H1 (cell line): Measurements from ENCODE around the gene CCDC137. TPM values are rescaled to one million over a fixed set of nuclear protein-coding genes. Genes with fewer than 3 reads are reported as not detected.

ENCODE experiments used
- CTCF ChIA-PET: fragments of 300-600 bp; sonication (Branson Sonifier 250); formaldehyde crosslinking; loops from one replicate; lab custom pipeline; 2021; ENCODE audit not compliant: partially characterized antibody; lab: Charles Lee
- POLR2A ChIA-PET: fragments of 300-600 bp; sonication (Branson Sonifier 250); formaldehyde crosslinking; loops from one replicate; lab custom pipeline; 2021; ENCODE audit warnings: inconsistent platforms; ENCODE audit not compliant: partially characterized antibody; lab: Charles Lee
- DNase-seq, 2 experiments: peaks; one replicate each; pipeline versions ENCODE4 v3.0.0 to v3.0.0-alpha.2; 2010 to 2022; ENCODE audit warnings: low spot score in 2 of 2, low read depth in 1 of 2, mixed read lengths in 1 of 2
- FAIRE-seq: peaks from 2 replicates; lab custom pipeline; 2011; peaks lifted over from hg19 to GRCh38; lab: Jason Lieb, UNC
- H2AFZ ChIP-seq: 2 replicates; pipeline ENCODE4 v1.8.1; 2012; ENCODE audit warnings: low read length, inconsistent platforms
- H2AK5ac ChIP-seq: 2 replicates; pipeline ENCODE4 v1.6.1; 2013; ENCODE audit warnings: low read depth, low read length
- H2BK120ac ChIP-seq: replicated peaks from 2 replicates; pipeline ENCODE3; 2013; ENCODE audit warnings: low read depth, low read length, inconsistent platforms
- H2BK12ac ChIP-seq: 2 replicates; pipeline ENCODE4 v1.6.1; 2013; ENCODE audit warnings: low read depth, low read length
- H2BK15ac ChIP-seq: 2 replicates; pipeline ENCODE4 v1.6.1; 2013; ENCODE audit warnings: low read length
- H2BK20ac ChIP-seq: 2 replicates; pipeline ENCODE4 v1.6.1; 2013; ENCODE audit warnings: low read length
- H2BK5ac ChIP-seq: 2 replicates; pipeline ENCODE4 v1.6.1; 2013; ENCODE audit warnings: low read depth, low read length
- H3K14ac ChIP-seq: 2 replicates; pipeline ENCODE4 v1.6.1; 2013; ENCODE audit warnings: inconsistent platforms; ENCODE audit not compliant: insufficient read length
- H3K18ac ChIP-seq: 2 replicates; pipeline ENCODE4 v1.6.1; 2013; ENCODE audit warnings: low read length; ENCODE audit errors: extremely low read depth
- H3K23ac ChIP-seq: 2 replicates; pipeline ENCODE4 v1.6.1; 2013; ENCODE audit warnings: inconsistent platforms; ENCODE audit not compliant: insufficient read length
- H3K23me2 ChIP-seq: 2 replicates; pipeline ENCODE4 v1.6.1; 2013; ENCODE audit warnings: low read depth, low read length
- H3K27ac ChIP-seq: 2 replicates; pipeline ENCODE4 v1.6.1; 2011; ENCODE audit warnings: low read depth, low read length, inconsistent platforms
- H3K27me3 ChIP-seq, 4 experiments: replicated peaks in 1 of 4; 1 replicate in 1 of 4; 2 replicates in 3 of 4; pipeline versions ENCODE4 v1.6.1 to v1.8.1; 2011 to 2013; ENCODE audit warnings: low read length in 3 of 4, mild to moderate bottlenecking in 3 of 4, inconsistent platforms in 2 of 4, mixed read lengths in 2 of 4, moderate library complexity in 1 of 4; ENCODE audit not compliant: control insufficient read depth in 3 of 4, insufficient read depth in 3 of 4; ENCODE audit errors: extremely low read depth in 1 of 4
- H3K36me3 ChIP-seq, 4 experiments: 2 replicates each; pipeline versions ENCODE4 v1.6.1 to v1.8.1; 2011 to 2013; ENCODE audit warnings: mild to moderate bottlenecking in 4 of 4, low read length in 3 of 4, moderate library complexity in 2 of 4, control low read depth in 1 of 4, inconsistent platforms in 1 of 4; ENCODE audit not compliant: insufficient read depth in 4 of 4, control insufficient read depth in 2 of 4
- H3K4ac ChIP-seq: replicated peaks from 2 replicates; pipeline ENCODE3; 2013; ENCODE audit warnings: low read length, low read depth, mixed read lengths, inconsistent platforms; ENCODE audit not compliant: insufficient read length
- H3K4me1 ChIP-seq, 4 experiments: replicated peaks in 1 of 4; 1 replicate in 1 of 4; 2 replicates in 3 of 4; pipeline versions ENCODE4 v1.6.1 to v1.8.1; 2011 to 2013; ENCODE audit warnings: low read length in 3 of 4, inconsistent platforms in 2 of 4, mixed read lengths in 1 of 4; ENCODE audit not compliant: insufficient read depth in 4 of 4, control insufficient read depth in 3 of 4
- H3K4me2 ChIP-seq, 2 experiments: 2 replicates each; pipeline versions ENCODE4 v1.6.1 to v1.8.1; 2011 to 2013; ENCODE audit warnings: low read depth in 2 of 2, low read length in 2 of 2, control low read depth in 1 of 2, inconsistent platforms in 1 of 2, mild to moderate bottlenecking in 1 of 2; ENCODE audit not compliant: insufficient read depth in 1 of 2
- H3K4me3 ChIP-seq, 4 experiments: fragments of 200-600, 300-600 bp in 1 of 4; sonication (generic), shearing (Covaris generic), sonication (Bioruptor Twin) in 1 of 4; 2 replicates each; pipeline versions ENCODE4 v1.5.1 to v1.8.1; 2011 to 2016; ENCODE audit warnings: low read length in 4 of 4, low read depth in 3 of 4, control low read depth in 2 of 4, inconsistent platforms in 2 of 4, mild to moderate bottlenecking in 2 of 4, mixed read lengths in 1 of 4, moderate library complexity in 1 of 4; ENCODE audit not compliant: insufficient read depth in 2 of 4; ENCODE audit errors: extremely low read depth in 1 of 4
- H3K56ac ChIP-seq: replicated peaks from 2 replicates; pipeline ENCODE3; 2013; ENCODE audit warnings: low read depth, mild to moderate bottlenecking, mixed read lengths, low read length, inconsistent platforms; ENCODE audit not compliant: insufficient read length
- H3K79me1 ChIP-seq: 2 replicates; pipeline ENCODE4 v1.6.1; 2013; ENCODE audit warnings: low read depth, low read length, control low read depth
- H3K79me2 ChIP-seq, 2 experiments: 2 replicates each; pipeline versions ENCODE4 v1.6.1 to v1.8.1; 2012 to 2013; ENCODE audit warnings: low read length in 2 of 2, mild to moderate bottlenecking in 2 of 2, inconsistent platforms in 1 of 2; ENCODE audit not compliant: insufficient read depth in 2 of 2, control insufficient read depth in 1 of 2
- H3K9ac ChIP-seq, 4 experiments: replicated peaks in 1 of 4; 1 replicate in 1 of 4; 2 replicates in 3 of 4; pipeline versions ENCODE4 v1.6.1 to v1.8.1; 2011 to 2013; ENCODE audit warnings: low read depth in 3 of 4, low read length in 3 of 4, control low read depth in 2 of 4, mild to moderate bottlenecking in 2 of 4, moderate library complexity in 2 of 4, inconsistent platforms in 1 of 4; ENCODE audit errors: extremely low read depth in 1 of 4
- H3K9me3 ChIP-seq, 2 experiments: 2 replicates each; pipeline versions ENCODE4 v1.6.1 to v1.8.1; 2012 to 2013; ENCODE audit warnings: mild to moderate bottlenecking in 2 of 2, moderate library complexity in 2 of 2, control low read depth in 1 of 2, inconsistent platforms in 1 of 2, low read depth in 1 of 2, low read length in 1 of 2, mixed read lengths in 1 of 2; ENCODE audit not compliant: insufficient read depth in 2 of 2
- H4K20me1 ChIP-seq, 2 experiments: replicated peaks in 1 of 2; 2 replicates each; pipeline versions ENCODE3 to v1.8.1; 2011 to 2013; ENCODE audit warnings: inconsistent platforms in 2 of 2, low read length in 2 of 2, mild to moderate bottlenecking in 1 of 2; ENCODE audit not compliant: insufficient read depth in 2 of 2, control insufficient read depth in 1 of 2
- H4K5ac ChIP-seq: 2 replicates; pipeline ENCODE4 v1.6.1; 2013; ENCODE audit warnings: low read length, low read depth, mixed read lengths, inconsistent platforms; ENCODE audit not compliant: insufficient read length
- H4K8ac ChIP-seq: 2 replicates; pipeline ENCODE4 v1.8.0; 2013; ENCODE audit warnings: mild to moderate bottlenecking, moderate library complexity, low read length, inconsistent platforms; ENCODE audit not compliant: insufficient read depth; ENCODE audit errors: extremely low read depth
- H4K91ac ChIP-seq: replicated peaks from 2 replicates; pipeline ENCODE3; 2013; ENCODE audit warnings: low read length, mixed read lengths, inconsistent platforms; ENCODE audit not compliant: insufficient read length
- ATF3 ChIP-seq: IDR thresholded peaks from 2 replicates; pipeline ENCODE4 v1.6.1; 2011; ENCODE audit warnings: low read depth, mild to moderate bottlenecking, low read length; ENCODE audit not compliant: insufficient read depth
- BACH1 ChIP-seq: IDR thresholded peaks from 2 replicates; pipeline ENCODE4 v1.6.1; 2012; ENCODE audit warnings: low read length, improper control_type of control experiment
- CHD1 ChIP-seq: IDR thresholded peaks from 2 replicates; pipeline ENCODE4 v1.6.1; 2012; ENCODE audit warnings: low read depth, low read length, improper control_type of control experiment
- HDAC2 ChIP-seq, 2 experiments: fragments of 300-600 bp in 1 of 2; sonication (generic) in 1 of 2; IDR thresholded peaks; 2 replicates each; pipeline ENCODE4 v1.6.1; 2011 to 2012; ENCODE audit warnings: low read depth in 2 of 2, low read length in 2 of 2, mild to moderate bottlenecking in 2 of 2, moderate library complexity in 2 of 2, borderline replicate concordance in 1 of 2, inconsistent platforms in 1 of 2
- NANOG ChIP-seq: IDR thresholded peaks from 2 replicates; pipeline ENCODE4 v1.6.1; 2011; ENCODE audit warnings: low read length, low read depth, mild to moderate bottlenecking, inconsistent platforms; ENCODE audit not compliant: insufficient read depth, poor library complexity, severe bottlenecking
- POLR2A ChIP-seq, 2 experiments: IDR thresholded peaks; 1 replicate in 1 of 2; 2 replicates in 1 of 2; pipeline ENCODE4 v1.6.1; 2011; ENCODE audit warnings: low read depth in 2 of 2, low read length in 2 of 2, mild to moderate bottlenecking in 2 of 2; ENCODE audit errors: control extremely low read depth in 1 of 2
- RFX5 ChIP-seq: IDR thresholded peaks from 2 replicates; pipeline ENCODE4 v1.6.1; 2011; ENCODE audit warnings: low read depth, low read length, improper control_type of control experiment, borderline replicate concordance
- SAP30 ChIP-seq: fragments of 300-600 bp; sonication (generic); IDR thresholded peaks from 2 replicates; pipeline ENCODE4 v1.7.1; 2012; ENCODE audit warnings: low read length, moderate library complexity, mild to moderate bottlenecking, inconsistent platforms; ENCODE audit not compliant: insufficient read depth, insufficient replicate concordance
- SIN3A ChIP-seq, 2 experiments: IDR thresholded peaks in 1 of 2; conservative IDR thresholded peaks in 1 of 2; 2 replicates each; pipeline ENCODE4 v1.6.1; 2011 to 2012; ENCODE audit warnings: low read length in 2 of 2, improper control_type of control experiment in 1 of 2, low read depth in 1 of 2, mild to moderate bottlenecking in 1 of 2
- SP1 ChIP-seq: IDR thresholded peaks from 2 replicates; pipeline ENCODE4 v1.6.1; 2011; ENCODE audit warnings: low read depth, low read length
- TBP ChIP-seq: IDR thresholded peaks from 2 replicates; pipeline ENCODE4 v1.6.1; 2011; ENCODE audit warnings: low read depth, low read length, improper control_type of control experiment
- WGBS, 2 experiments: shearing (Covaris generic) in 1 of 2; methylation state at CpG; one replicate each; pipeline versions ENCODE4 v1.1.6 to v1.1.7; 2013 to 2015; ENCODE audit warnings: low lambda C conversion rate in 2 of 2, mixed read lengths in 2 of 2, inconsistent platforms in 1 of 2, low coverage in 1 of 2, missing lambda C conversion rate in 1 of 2; ENCODE audit not compliant: insufficient replicate concordance in 2 of 2, insufficient coverage in 1 of 2, insufficient read length in 1 of 2; ENCODE audit errors: extremely low coverage in 1 of 2, missing lambda C conversion rate in 1 of 2; 5-methylcytosine and 5-hydroxymethylcytosine counted together
- polyA plus RNA-seq, 7 experiments: library from polyadenylated mRNA; depleted of rRNA in 3 of 7; stranded (reverse) in 5 of 7; unstranded in 2 of 7; fragments of >200 nt in 5 of 7; fragments of 200-250 nt in 2 of 7; gene quantifications; 1 replicate in 5 of 7; 2 replicates in 1 of 7; 4 replicates in 1 of 7; pipeline versions ENCODE4 v1.2.1 to v1.2.3, GENCODE V29; 2011 to 2013; ENCODE audit warnings: missing spikeins in 2 of 7, mixed read lengths in 2 of 7
- total RNA-seq: library from RNA; stranded (reverse); fragmentation: NEBNext Ultra II Directional; extraction: Animal tissue kit (Norgen Biotek cat#: 25700); gene quantifications from 2 replicates; pipeline ENCODE4 v1.2.1, GENCODE V29; 2021

CCDC137 gene
- total and polyA plus RNA-seq, 2 of the 8 experiments (the other 6 are each of a cell fraction or from before 2014, with no cell fraction given) = 17.6 to 38.6 TPM

- H3K23me2 ChIP-seq = peaks cover 3% of the 10 kb centered on the region; the same call in 1 of the 2 replicates
- H2BK12ac ChIP-seq = peak overlapping the region; percentile 55; the same call in 1 of the 2 replicates
- FAIRE-seq = no peak
- H3K79me2 ChIP-seq = peaks cover 7 to 44% of the 10 kb centered on the region in 2 experiments
- H4K5ac ChIP-seq = no peak overlapping the region
- no peak overlapping the region for H3K23ac ChIP-seq
- no peak for DNase-seq
- peaks cover 0 to 5% (median 0%) of the 10 kb centered on the region in 4 experiments; a peak in 1 of 8 replicates for H3K36me3 ChIP-seq
- no peak overlapping the region for H2AK5ac ChIP-seq
- no peaks in the 10 kb centered on the region for H3K27me3 ChIP-seq
- H3K56ac ChIP-seq = no peak overlapping the region
- H3K4me2 ChIP-seq = peak overlapping the region; percentile 72 to 74
- no peak overlapping the region for H2BK20ac ChIP-seq
- TF ChIP-seq TBP = no peak
- TF ChIP-seq POLR2A (IDR thresholded peaks at IDR 0.05; ENCODE audit: control extremely low read depth in 1 of 2, low read depth in 2 of 2, low read length in 2 of 2) = no peak
- TF ChIP-seq NANOG = no peak
- no peak for TF ChIP-seq SP1
- TF ChIP-seq ATF3 = no peak
- peak; percentile 67; the same call in 1 of the 2 replicates for TF ChIP-seq RFX5
- TF ChIP-seq SIN3A (conservative IDR thresholded peaks at IDR 0.05 in 1 of 2, IDR thresholded peaks at IDR 0.05 in 1 of 2; ENCODE audit: low read depth in 1 of 2, low read length in 2 of 2) = no peak
- TF ChIP-seq HDAC2 (IDR thresholded peaks at IDR 0.05; ENCODE audit: borderline replicate concordance in 1 of 2, low read depth in 2 of 2, low read length in 2 of 2) = no peak
- no peak for TF ChIP-seq CHD1
- TF ChIP-seq SAP30 = no peak
- 0 out of 2 replicates have a peak, but pooled peaks have one; percentile 29 for TF ChIP-seq BACH1
- H3K4me3 ChIP-seq = peak overlapping the region; percentile 78 to 96 (median 87)
- POLR2A ChIA-PET = interaction anchor here (0.7 to 2.8 kb wide), 11 partner anchors 11 to 98 kb away, joined by 3 to 14 read pairs (median 5); partner anchors contain the start of genes ARL16, FAAP100 and HGS
- H3K27ac ChIP-seq = peak overlapping the region; percentile 83; the same call in 1 of the 2 replicates
- H3K14ac ChIP-seq = no peak overlapping the region
- H4K91ac ChIP-seq = no peak overlapping the region
- no peak overlapping the region for H2AFZ ChIP-seq
- H3K9ac ChIP-seq = peak overlapping the region in 3 of 4 experiments; percentile 85 to 91 (median 88); a peak in 6 of 7 replicates
- no peak overlapping the region for H3K4ac ChIP-seq
- H4K8ac ChIP-seq = no peak overlapping the region
- H3K18ac ChIP-seq = no peak overlapping the region
- H3K4me1 ChIP-seq = no peaks in the 10 kb centered on the region
- no peak overlapping the region for H2BK15ac ChIP-seq
- H3K79me1 ChIP-seq = peaks cover 2% of the 10 kb centered on the region; the same call in 1 of the 2 replicates
- WGBS, 2 experiments = 58% methylated on average over 18 of the region's 18 CpGs; no CpG with 5 or more reads in 1 of the 2 experiments
- H2BK5ac ChIP-seq = 0 out of 2 replicates have a peak overlapping the region, but pooled peaks have one; percentile 35
- CTCF ChIA-PET = interaction anchor here (1.2 to 1.5 kb wide), 2 partner anchors 12 to 33 kb away, joined by 3 to 5 read pairs; no protein-coding TSS in a partner anchor
- H3K9me3 ChIP-seq = no peaks in the 10 kb centered on the region
- no peaks in the 10 kb centered on the region for H4K20me1 ChIP-seq
- no peak overlapping the region for H2BK120ac ChIP-seq
These were observed 30.5 kb upstream of the CCDC137 start for GRCh38 chr17:81635973-81636504.
